Measurements from ENCODE around the gene COG6.
A peak's percentile ranks its signal among the peaks of the same experiment; 100 is the strongest.

The COG6 gene

GRCh38 chr13:39655569-39656324, at the start of gene COG6:
COG6 (plus strand) TSS chr13:39655662; CDS start chr13:39655727, 65 bp downstream.
- Histone ChIP-seq H3K27ac (ENCODE audit: low read depth, low read length) (peak within 1 kb of the TSS; percentile 76), H3K9me3 (ENCODE audit: low read length) (no peaks in the 10 kb centered on the region), H3K9ac (ENCODE audit: low read length) (peak within 1 kb of the TSS; percentile 39), H3K36me3 (ENCODE audit: insufficient read depth, low read length) (no peaks in the 10 kb centered on the region), H3K4me3 (ENCODE audit: low read depth in 1 of 2, low read length in 2 of 2) (peak within 1 kb of the TSS; percentile 89 to 98), H3K4me1 (ENCODE audit: insufficient read depth, low read length) (no peaks in the 10 kb centered on the region), H3K27me3 (ENCODE audit: control insufficient read depth in 1 of 2, insufficient read depth in 2 of 2, low read length in 2 of 2) (no peaks in the 10 kb centered on the region)

DNA sequence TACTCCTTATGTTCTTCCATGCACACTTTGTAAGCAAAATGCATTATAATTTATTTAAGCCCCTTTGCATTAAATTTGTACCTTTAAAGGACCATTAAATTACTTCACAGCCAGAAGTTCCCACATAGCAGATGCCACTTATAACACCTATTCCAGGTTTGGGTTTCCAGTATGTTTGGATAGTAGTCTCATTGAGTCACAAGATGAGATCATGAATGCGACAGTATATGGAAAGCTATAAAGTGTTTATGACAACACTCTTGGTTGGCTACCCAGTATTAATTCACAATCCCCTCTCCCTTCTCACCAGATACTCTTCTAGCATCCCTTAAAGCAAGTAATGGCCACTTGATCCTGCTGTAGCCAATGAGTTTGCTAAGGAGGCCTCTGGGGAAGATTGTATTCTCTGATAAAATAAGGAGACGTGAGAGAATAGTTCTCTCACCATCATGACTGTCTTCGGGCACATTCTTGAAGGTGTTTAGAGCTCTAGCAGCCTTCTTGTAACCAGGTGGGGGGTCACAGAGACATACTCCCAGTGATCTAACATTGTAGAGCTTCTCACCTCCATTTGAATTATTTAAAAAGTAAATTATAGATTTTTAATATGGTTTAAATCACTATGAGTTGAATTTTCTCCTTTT, 49.7 kb upstream of the COG6 start:
- H3K27ac ChIP-seq (ENCODE audit: low read depth, low read length): no peak overlapping the region
- H3K36me3 ChIP-seq (ENCODE audit: insufficient read depth, low read length): no peaks in the 10 kb centered on the region
- no peaks in the 10 kb centered on the region for H3K27me3 ChIP-seq (ENCODE audit: control insufficient read depth in 1 of 2, insufficient read depth in 2 of 2, low read length in 2 of 2)
- no peak overlapping the region for H3K9ac ChIP-seq (ENCODE audit: low read length)
- H3K9me3 ChIP-seq (ENCODE audit: low read length): no peaks in the 10 kb centered on the region
- H3K4me3 ChIP-seq (ENCODE audit: low read depth in 1 of 2, low read length in 2 of 2): no peak overlapping the region
- no peaks in the 10 kb centered on the region for H3K4me1 ChIP-seq (ENCODE audit: insufficient read depth, low read length)

- H3K36me3 ChIP-seq (ENCODE audit: insufficient read depth, low read length): no peaks in the 10 kb centered on the region
- H3K4me1 ChIP-seq (ENCODE audit: insufficient read depth, low read length): no peaks in the 10 kb centered on the region
- no peak overlapping the region for H3K27ac ChIP-seq (ENCODE audit: low read depth, low read length)
- no peak overlapping the region for H3K4me3 ChIP-seq (ENCODE audit: low read depth in 1 of 2, low read length in 2 of 2)
- no peaks in the 10 kb centered on the region for H3K27me3 ChIP-seq (ENCODE audit: control insufficient read depth in 1 of 2, insufficient read depth in 2 of 2, low read length in 2 of 2)
- no peaks in the 10 kb centered on the region for H3K9me3 ChIP-seq (ENCODE audit: low read length)
- no peak overlapping the region for H3K9ac ChIP-seq (ENCODE audit: low read length)
Measured at GRCh38 chr13:39607876-39608275, 47.6 kb upstream of the COG6 start.

GRCh38 chr13:39612023-39612637, 43.3 kb upstream of the COG6 start:
- no peak overlapping the region for H3K9ac ChIP-seq (ENCODE audit: low read length)
- no peaks in the 10 kb centered on the region for H3K36me3 ChIP-seq (ENCODE audit: insufficient read depth, low read length)
- H3K4me3 ChIP-seq (ENCODE audit: low read depth in 1 of 2, low read length in 2 of 2): no peak overlapping the region
- no peak overlapping the region for H3K27ac ChIP-seq (ENCODE audit: low read depth, low read length)
- no peaks in the 10 kb centered on the region for H3K4me1 ChIP-seq (ENCODE audit: insufficient read depth, low read length)
- no peaks in the 10 kb centered on the region for H3K27me3 ChIP-seq (ENCODE audit: control insufficient read depth in 1 of 2, insufficient read depth in 2 of 2, low read length in 2 of 2)
- H3K9me3 ChIP-seq (ENCODE audit: low read length): no peaks in the 10 kb centered on the region

- no peak overlapping the region for H3K27ac ChIP-seq (ENCODE audit: low read depth, low read length)
- no peaks in the 10 kb centered on the region for H3K4me1 ChIP-seq (ENCODE audit: insufficient read depth, low read length)
- no peaks in the 10 kb centered on the region for H3K27me3 ChIP-seq (ENCODE audit: control insufficient read depth in 1 of 2, insufficient read depth in 2 of 2, low read length in 2 of 2)
- H3K36me3 ChIP-seq (ENCODE audit: insufficient read depth, low read length): no peaks in the 10 kb centered on the region
- no peaks in the 10 kb centered on the region for H3K9me3 ChIP-seq (ENCODE audit: low read length)
- H3K9ac ChIP-seq (ENCODE audit: low read length): no peak overlapping the region
- no peak overlapping the region for H3K4me3 ChIP-seq (ENCODE audit: low read depth in 1 of 2, low read length in 2 of 2)
Measured at GRCh38 chr13:39616087-39616694, 39.3 kb upstream of the COG6 start.

DNA sequence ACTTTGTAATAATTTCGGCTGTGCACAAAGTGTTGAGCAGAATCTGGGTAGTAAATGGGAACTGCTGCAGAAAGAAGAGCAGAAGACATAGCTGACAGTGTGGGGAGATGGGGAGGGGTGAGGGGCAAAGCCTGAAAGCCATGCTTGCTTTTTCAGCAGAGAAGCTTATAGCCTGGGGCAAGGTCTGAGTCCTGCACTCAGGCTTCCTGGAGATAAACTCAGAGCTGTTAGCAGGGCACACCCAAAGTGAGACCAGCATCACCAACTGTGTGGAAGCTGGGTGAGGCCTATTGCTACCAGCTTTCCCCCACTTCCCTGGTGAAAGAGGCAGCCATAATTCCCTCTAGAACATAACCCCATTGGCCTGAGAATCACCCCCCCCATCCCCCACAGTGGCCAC, 36.9 kb upstream of the COG6 start:
- H3K27ac ChIP-seq (ENCODE audit: low read depth, low read length): no peak overlapping the region
- no peak overlapping the region for H3K4me3 ChIP-seq (ENCODE audit: low read depth in 1 of 2, low read length in 2 of 2)
- H3K27me3 ChIP-seq (ENCODE audit: control insufficient read depth in 1 of 2, insufficient read depth in 2 of 2, low read length in 2 of 2): no peaks in the 10 kb centered on the region
- H3K4me1 ChIP-seq (ENCODE audit: insufficient read depth, low read length): no peaks in the 10 kb centered on the region
- no peak overlapping the region for H3K9ac ChIP-seq (ENCODE audit: low read length)
- H3K36me3 ChIP-seq (ENCODE audit: insufficient read depth, low read length): no peaks in the 10 kb centered on the region
- no peaks in the 10 kb centered on the region for H3K9me3 ChIP-seq (ENCODE audit: low read length)

GRCh38 chr13:39623466-39623865, 32.0 kb upstream of the COG6 start:
- Histone ChIP-seq H3K4me1 (ENCODE audit: insufficient read depth, low read length) (no peaks in the 10 kb centered on the region), H3K27me3 (ENCODE audit: control insufficient read depth in 1 of 2, insufficient read depth in 2 of 2, low read length in 2 of 2) (no peaks in the 10 kb centered on the region), H3K36me3 (ENCODE audit: insufficient read depth, low read length) (no peaks in the 10 kb centered on the region), H3K9me3 (ENCODE audit: low read length) (no peaks in the 10 kb centered on the region), H3K4me3 (ENCODE audit: low read depth in 1 of 2, low read length in 2 of 2) (no peak overlapping the region), H3K9ac (ENCODE audit: low read length) (no peak overlapping the region), H3K27ac (ENCODE audit: low read depth, low read length) (no peak overlapping the region)

DNA sequence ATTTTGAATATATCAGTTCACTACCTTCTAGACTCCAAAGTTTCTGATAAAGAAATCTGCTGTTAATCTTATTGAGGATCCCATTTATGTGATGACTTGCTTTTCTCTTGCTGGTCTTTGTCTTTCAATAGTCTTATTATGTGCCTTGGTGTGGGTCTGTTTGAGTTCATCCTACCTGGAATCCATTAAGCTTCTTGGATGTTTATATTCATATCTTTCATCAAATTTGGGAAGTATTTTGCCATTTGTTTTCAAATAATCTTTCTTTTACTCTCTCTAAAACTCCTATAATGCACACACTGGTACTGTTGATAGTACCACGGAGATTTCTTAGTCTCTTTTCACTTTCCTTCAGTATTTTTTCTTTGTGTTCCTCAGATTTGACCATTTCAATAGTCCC, 24.2 kb upstream of the COG6 start:
- Histone ChIP-seq H3K4me3 (ENCODE audit: low read depth in 1 of 2, low read length in 2 of 2) (no peak overlapping the region), H3K9ac (ENCODE audit: low read length) (no peak overlapping the region), H3K27me3 (ENCODE audit: control insufficient read depth in 1 of 2, insufficient read depth in 2 of 2, low read length in 2 of 2) (no peaks in the 10 kb centered on the region), H3K4me1 (ENCODE audit: insufficient read depth, low read length) (no peaks in the 10 kb centered on the region), H3K36me3 (ENCODE audit: insufficient read depth, low read length) (no peaks in the 10 kb centered on the region), H3K27ac (ENCODE audit: low read depth, low read length) (no peak overlapping the region), H3K9me3 (ENCODE audit: low read length) (no peaks in the 10 kb centered on the region)

DNA sequence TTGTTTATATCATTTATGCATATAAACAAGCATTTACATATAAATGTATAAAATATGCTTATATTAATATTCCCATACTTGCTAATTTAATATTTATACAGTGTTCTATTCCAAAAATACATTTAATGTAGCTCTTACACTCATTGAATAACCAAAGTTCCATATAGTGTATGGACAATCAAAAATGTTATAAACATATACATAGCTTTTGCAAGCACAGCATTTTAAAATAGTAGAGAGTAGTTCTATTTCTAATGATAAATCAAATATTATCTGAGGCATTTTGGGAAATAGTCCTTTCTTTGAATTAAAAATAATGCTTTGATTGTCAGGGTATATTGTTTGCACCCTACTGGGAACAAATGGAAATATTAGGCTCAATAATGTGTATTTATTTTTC, 22.5 kb upstream of the COG6 start:
- Histone ChIP-seq H3K9ac (ENCODE audit: low read length) (no peak overlapping the region), H3K27ac (ENCODE audit: low read depth, low read length) (no peak overlapping the region), H3K4me1 (ENCODE audit: insufficient read depth, low read length) (no peaks in the 10 kb centered on the region), H3K36me3 (ENCODE audit: insufficient read depth, low read length) (no peaks in the 10 kb centered on the region), H3K27me3 (ENCODE audit: control insufficient read depth in 1 of 2, insufficient read depth in 2 of 2, low read length in 2 of 2) (no peaks in the 10 kb centered on the region), H3K4me3 (ENCODE audit: low read depth in 1 of 2, low read length in 2 of 2) (no peak overlapping the region), H3K9me3 (ENCODE audit: low read length) (no peaks in the 10 kb centered on the region)

GRCh38 chr13:39635564-39635963, 19.9 kb upstream of the COG6 start:
- Histone ChIP-seq H3K4me1 (ENCODE audit: insufficient read depth, low read length) (no peaks in the 10 kb centered on the region), H3K27me3 (ENCODE audit: control insufficient read depth in 1 of 2, insufficient read depth in 2 of 2, low read length in 2 of 2) (no peaks in the 10 kb centered on the region), H3K9ac (ENCODE audit: low read length) (no peak overlapping the region), H3K27ac (ENCODE audit: low read depth, low read length) (no peak overlapping the region), H3K36me3 (ENCODE audit: insufficient read depth, low read length) (no peaks in the 10 kb centered on the region), H3K4me3 (ENCODE audit: low read depth in 1 of 2, low read length in 2 of 2) (no peak overlapping the region), H3K9me3 (ENCODE audit: low read length) (no peaks in the 10 kb centered on the region)

- Histone ChIP-seq H3K9ac (ENCODE audit: low read length) (no peak overlapping the region), H3K9me3 (ENCODE audit: low read length) (no peaks in the 10 kb centered on the region), H3K4me1 (ENCODE audit: insufficient read depth, low read length) (no peaks in the 10 kb centered on the region), H3K27ac (ENCODE audit: low read depth, low read length) (no peak overlapping the region), H3K27me3 (ENCODE audit: control insufficient read depth in 1 of 2, insufficient read depth in 2 of 2, low read length in 2 of 2) (no peaks in the 10 kb centered on the region), H3K36me3 (ENCODE audit: insufficient read depth, low read length) (no peaks in the 10 kb centered on the region), H3K4me3 (ENCODE audit: low read depth in 1 of 2, low read length in 2 of 2) (no peak overlapping the region)
Measured at GRCh38 chr13:39637890-39638289, 17.6 kb upstream of the COG6 start.

All from muscle layer of colon (tissue), 2 donors.